Hepatocyte (in vitro differentiated cells): ENCODE measurements around the gene TRHDE.

Experiments used
- EZH2 ChIP-seq: fragments of 200-600 bp; sonication (generic); IDR thresholded peaks from 2 replicates; pipeline ENCODE4 v1.6.1; 2016; ENCODE audit warnings: antibody characterized with exemption, mild to moderate bottlenecking, borderline replicate concordance
- TF ChIP-seq, protein P1 (sequence below): fragments of 200-600 bp; sonication (generic); IDR thresholded peaks from 2 replicates; pipeline ENCODE4 v1.5.1; 2016; ENCODE audit warnings: antibody characterized with exemption, mild to moderate bottlenecking; ENCODE audit not compliant: poor library complexity

DNA sequence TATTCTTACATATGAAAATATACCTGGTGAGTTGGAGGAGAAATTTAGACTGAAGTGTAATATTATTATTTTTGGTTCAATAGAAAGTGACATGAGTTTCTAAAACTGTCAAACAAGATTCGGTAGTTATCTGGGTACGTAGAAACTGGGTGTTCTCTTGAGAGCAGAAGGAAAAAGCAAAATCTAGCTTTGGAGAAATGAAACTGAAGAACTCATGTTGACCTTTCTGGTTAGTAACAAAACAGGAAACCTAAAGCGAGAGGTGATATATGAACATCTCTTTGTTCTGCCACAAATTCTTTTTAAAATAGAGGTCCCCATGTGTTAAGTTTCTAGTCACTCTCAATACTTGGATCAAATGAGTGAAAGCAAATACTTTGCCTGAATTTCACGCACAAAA is 401.7 kb downstream of the TRHDE start:
- TF ChIP-seq, protein P1, sequence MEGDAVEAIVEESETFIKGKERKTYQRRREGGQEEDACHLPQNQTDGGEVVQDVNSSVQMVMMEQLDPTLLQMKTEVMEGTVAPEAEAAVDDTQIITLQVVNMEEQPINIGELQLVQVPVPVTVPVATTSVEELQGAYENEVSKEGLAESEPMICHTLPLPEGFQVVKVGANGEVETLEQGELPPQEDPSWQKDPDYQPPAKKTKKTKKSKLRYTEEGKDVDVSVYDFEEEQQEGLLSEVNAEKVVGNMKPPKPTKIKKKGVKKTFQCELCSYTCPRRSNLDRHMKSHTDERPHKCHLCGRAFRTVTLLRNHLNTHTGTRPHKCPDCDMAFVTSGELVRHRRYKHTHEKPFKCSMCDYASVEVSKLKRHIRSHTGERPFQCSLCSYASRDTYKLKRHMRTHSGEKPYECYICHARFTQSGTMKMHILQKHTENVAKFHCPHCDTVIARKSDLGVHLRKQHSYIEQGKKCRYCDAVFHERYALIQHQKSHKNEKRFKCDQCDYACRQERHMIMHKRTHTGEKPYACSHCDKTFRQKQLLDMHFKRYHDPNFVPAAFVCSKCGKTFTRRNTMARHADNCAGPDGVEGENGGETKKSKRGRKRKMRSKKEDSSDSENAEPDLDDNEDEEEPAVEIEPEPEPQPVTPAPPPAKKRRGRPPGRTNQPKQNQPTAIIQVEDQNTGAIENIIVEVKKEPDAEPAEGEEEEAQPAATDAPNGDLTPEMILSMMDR = no peak
- no peak for TF ChIP-seq EZH2
